ENCODE results near the gene SLC16A1.
"Not testable (repeated sequence)": the region's sequence is repeated elsewhere in the genome, so short reads cannot be mapped to it uniquely, and the experiment has no call there.

SLC16A1 gene, protein sequence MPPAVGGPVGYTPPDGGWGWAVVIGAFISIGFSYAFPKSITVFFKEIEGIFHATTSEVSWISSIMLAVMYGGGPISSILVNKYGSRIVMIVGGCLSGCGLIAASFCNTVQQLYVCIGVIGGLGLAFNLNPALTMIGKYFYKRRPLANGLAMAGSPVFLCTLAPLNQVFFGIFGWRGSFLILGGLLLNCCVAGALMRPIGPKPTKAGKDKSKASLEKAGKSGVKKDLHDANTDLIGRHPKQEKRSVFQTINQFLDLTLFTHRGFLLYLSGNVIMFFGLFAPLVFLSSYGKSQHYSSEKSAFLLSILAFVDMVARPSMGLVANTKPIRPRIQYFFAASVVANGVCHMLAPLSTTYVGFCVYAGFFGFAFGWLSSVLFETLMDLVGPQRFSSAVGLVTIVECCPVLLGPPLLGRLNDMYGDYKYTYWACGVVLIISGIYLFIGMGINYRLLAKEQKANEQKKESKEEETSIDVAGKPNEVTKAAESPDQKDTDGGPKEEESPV

DNA sequence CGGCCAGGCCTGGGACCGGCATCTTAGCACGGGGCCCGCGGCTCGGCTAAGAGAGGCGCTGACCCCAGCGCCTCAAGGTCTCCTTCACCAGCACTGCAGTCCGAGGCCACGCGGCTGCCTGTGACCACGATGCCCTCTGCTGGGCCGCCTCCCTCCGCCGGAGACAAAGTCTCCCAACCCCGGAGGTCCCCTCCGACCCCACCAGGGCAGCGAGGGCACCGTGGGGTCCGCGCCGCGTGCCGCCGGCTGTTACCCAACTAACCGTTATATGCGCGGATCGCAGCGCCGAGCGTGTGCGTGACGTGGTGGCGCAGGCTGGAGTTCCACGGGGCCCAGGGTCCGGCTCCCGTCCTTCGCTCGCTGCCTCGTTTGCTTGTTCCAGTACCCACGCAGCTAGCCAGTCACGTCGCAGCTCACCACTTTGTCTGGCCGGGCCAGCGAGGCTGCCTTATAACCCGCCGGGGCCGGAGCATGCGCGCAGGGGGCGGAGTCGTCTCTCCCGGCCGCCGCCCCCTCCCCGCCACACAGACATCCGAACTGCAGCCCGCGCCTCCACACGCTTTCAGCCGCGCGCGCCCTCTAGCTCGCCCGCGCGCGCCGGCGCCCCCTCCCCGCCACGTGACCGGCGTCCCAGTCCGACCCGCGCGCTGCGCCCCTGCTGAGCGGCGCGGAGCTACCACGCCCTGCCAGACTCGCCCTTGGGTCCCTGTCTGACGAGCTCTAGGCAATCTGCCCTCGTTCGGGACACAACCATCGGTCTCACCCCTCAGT lies at the start of gene SLC16A1:
Gene SLC16A1 (minus strand): TSS at position 424 of the 771 bp plus-strand sequence. CDS start 26,888 bp downstream, outside the sequence.
- peak; percentile 79 for DNase-seq (ENCODE audit: low read depth)

GRCh38 chr1:113003751-113004690 lies 48.0 kb upstream of the SLC16A1 start:
- no peak for DNase-seq (ENCODE audit: low read depth)

- no peak for DNase-seq (ENCODE audit: low read depth)
Observed at GRCh38 chr1:113002297-113002696, 46.3 kb upstream of the SLC16A1 start.

DNA sequence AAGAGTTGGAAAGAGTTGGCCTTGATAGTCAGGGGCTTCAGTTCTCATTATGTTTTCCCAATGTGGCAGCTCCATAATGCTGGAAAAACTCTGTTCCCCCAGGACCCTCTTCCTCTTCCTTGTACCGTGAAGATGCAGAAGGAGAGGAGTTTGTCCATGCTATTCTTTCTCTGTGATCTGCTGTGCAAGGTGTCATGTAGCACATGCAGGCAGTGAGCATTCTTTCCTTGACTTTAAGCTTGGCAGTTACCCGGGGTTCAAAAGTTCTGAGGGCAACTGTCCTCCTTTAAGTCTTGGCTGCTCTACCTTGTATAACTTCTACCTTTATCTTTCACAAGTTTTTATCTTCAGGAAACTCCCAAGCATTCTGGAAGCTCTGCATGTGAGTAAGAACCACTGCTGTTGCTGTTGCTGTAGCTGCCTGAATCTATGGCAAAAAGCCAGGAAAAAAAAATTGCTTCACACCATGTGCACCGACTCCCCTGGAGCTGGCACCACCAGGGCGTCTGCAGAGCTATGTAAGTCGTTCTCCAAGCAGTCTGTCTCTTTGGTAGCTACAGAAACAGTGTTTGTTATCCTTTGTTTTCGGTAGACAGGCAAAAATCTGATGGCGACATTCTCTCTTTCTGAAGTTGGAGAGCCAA lies 42.7 kb upstream of the SLC16A1 start:
- no peak for DNase-seq (ENCODE audit: low read depth)

DNA sequence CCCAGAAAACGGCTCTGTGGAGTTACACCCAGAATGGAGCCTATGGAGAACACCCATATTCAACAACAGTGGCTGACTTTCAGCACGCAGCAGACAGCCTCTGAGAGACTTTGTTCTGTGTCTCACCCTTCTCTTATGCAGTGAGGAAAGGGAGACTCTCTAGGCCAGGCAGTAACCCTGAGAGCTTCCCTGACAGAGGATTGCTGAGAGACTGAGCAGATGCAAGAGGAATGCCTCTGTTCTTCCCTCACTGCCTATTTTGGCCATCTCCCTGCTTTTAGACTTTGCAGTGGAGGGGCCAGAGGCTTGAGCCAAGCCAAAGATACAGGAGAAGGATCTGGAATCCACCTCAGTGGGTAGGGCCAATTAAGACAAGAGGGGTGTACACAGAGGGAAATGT lies 41.8 kb upstream of the SLC16A1 start:
- DNase-seq (ENCODE audit: low read depth), result no peak

GRCh38 chr1:112995890-112996289 lies 39.9 kb upstream of the SLC16A1 start:
- DNase-seq (ENCODE audit: low read depth), result no peak

DNA sequence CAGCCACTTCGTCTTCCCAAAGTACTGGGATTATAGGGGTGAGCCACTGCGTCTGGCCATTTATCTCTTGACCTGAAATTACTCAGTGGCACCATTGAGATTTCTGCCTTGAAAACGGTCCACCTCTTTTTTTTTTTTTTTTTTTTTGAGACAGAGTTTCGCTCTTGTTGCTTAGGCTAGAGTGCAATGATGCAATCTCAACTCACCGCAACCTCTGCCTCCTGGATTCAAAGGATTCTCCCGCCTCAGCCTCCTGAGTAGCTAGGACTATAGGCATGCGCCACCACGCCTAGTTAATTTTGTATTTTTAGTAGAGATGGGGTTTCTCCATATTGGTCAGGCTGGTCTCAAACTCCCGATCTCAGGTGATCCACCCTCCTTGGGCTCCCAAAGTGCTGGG lies 39.0 kb upstream of the SLC16A1 start:
- DNase-seq (ENCODE audit: low read depth), result not testable (repeated sequence)

- DNase-seq (ENCODE audit: low read depth), result no peak
Observed at GRCh38 chr1:112992780-112993179, 36.8 kb upstream of the SLC16A1 start.

DNA sequence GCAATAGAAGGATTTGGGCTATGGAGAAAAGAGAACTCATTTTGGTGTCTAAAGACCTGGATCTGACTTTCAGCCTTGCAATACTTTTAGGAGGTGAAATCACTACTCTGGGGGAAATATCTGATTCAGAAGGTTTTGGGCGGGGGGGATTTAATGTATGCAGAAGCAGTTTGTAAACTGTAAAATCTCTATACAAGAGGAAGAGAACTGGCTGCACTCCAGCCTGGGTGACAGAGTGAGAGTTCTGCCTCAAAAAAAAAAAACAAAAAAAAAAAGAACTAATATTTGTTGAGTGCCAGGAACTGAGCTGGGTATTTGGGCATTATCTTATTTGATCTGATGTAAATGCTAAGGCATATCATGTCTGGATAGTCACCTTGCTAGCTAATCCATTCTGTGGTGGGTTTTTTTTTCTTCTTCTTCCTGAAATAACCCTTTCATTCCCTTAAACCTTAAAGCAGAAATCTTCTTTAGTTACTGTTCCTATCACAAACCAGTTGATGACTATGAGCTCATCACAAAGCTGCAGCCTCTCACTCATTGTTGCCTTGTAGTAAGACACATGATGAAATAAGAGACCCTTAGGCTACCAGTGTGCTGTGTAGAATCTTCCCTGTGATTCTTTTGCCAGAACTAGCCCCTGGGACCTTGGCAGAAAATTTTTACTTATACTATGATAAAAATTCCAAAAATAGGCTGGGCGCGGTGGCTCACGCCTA lies 35.6 kb upstream of the SLC16A1 start:
- no peak for DNase-seq (ENCODE audit: low read depth)

- DNase-seq (ENCODE audit: low read depth), result no peak
Observed at GRCh38 chr1:112990271-112990670, 34.3 kb upstream of the SLC16A1 start.

- DNase-seq (ENCODE audit: low read depth), result no peak
Observed at GRCh38 chr1:112988367-112988766, 32.4 kb upstream of the SLC16A1 start.

DNA sequence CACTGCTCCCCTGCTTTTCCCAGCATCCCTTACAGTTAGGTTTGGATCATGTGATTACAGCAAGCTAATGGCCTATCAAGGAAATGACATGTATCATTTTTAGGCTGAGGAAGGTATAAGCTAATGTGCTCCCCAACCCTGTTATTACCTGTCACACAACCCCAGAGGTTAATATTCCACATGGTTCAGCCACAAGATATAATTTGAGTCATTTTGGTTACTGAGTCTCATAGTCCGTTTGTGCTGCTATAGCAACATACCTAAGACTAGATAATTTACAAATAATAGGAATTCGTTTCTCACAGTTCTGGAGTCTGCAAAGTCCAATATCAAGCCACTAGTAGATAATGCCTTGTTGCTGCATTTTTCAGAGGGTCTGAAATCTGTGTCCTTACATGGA lies 29.1 kb upstream of the SLC16A1 start:
- no peak for DNase-seq (ENCODE audit: low read depth)

DNA sequence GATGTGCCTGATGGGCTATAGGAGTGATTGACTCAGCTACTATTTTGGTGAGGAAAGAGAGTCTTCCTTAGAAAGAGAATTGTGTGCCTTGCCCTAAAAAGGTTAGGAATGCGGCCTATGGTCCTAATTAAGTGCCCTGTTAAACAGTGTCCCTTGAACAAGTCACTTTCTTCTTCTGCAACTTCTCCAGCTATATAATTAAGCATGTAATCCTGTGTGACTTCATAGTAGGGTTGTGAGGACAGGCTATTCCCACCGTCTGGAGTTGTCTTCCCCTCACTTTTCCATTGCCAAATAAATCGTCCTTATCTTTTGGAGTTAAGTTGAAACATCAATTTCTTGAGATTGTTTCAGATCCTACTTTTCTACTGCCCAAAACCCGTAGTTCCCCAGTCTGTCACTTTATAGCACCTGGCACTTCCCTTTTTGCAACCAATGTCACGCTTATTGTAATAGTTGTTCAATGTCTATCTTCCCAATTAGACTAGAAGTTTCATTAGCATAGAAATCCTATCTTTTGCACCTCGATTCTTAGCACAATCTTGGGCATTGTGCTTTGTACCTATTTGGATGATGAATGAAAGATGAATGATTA lies 27.6 kb upstream of the SLC16A1 start:
- no peak for DNase-seq (ENCODE audit: low read depth)

DNA sequence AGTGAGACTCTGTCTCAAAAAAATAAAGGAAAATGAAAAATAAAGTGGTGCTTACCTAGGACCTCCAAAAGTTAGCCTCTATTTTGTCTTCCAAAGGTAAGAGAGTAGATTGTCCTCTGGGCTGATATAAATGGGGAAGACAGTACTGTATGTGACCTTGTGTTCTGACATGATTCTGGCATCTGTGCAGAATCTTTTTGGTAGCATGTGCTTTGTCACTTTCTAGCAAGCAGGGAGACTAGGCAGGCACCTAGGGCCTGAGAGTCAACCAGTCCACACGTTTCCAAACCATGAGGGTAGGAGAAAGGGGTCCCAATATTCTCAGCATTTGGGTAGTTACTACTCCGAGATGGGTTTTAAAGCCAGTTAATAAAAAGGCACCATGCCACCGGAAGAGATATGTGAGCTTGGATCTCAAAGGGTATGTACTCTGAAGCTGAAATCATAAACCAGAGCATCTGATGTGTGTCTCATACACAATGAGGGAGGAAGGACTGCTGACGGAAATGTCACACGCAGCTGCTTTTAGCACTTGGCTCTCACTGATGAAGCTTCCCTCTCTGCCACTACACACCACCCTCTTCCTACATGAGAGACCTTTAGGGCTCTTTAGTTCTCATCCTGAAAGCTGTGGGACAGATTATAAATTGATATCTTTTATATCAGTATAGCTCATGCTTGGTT lies 27.0 kb upstream of the SLC16A1 start:
- DNase-seq (ENCODE audit: low read depth), result no peak

DNA sequence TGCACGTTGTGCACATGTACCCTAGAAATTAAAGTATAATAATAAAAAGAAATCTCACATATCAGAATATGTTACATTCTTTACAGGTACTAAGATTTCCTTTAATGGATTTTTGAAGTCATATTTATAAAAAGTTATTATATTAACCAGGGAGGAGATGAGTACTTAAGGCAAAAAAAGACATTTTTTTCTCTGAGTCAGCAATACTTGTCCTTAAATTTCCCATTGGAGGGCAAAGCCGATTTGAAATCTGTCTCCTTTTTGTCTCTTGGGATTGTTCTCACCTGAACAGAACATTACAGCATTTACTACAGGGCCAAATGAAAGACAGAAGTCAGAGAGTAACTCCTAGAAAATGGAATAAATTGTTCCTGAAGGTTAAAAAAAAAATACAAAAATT lies 26.3 kb upstream of the SLC16A1 start:
- DNase-seq (ENCODE audit: low read depth), result no peak

- not testable (repeated sequence) for DNase-seq (ENCODE audit: low read depth)
Observed at GRCh38 chr1:112981834-112982233, 25.8 kb upstream of the SLC16A1 start.

- DNase-seq (ENCODE audit: low read depth), result no peak
Observed at GRCh38 chr1:112981426-112981825, 25.4 kb upstream of the SLC16A1 start.

- no peak for DNase-seq (ENCODE audit: low read depth)
Observed at GRCh38 chr1:112975336-112975735, 19.3 kb upstream of the SLC16A1 start.

DNA sequence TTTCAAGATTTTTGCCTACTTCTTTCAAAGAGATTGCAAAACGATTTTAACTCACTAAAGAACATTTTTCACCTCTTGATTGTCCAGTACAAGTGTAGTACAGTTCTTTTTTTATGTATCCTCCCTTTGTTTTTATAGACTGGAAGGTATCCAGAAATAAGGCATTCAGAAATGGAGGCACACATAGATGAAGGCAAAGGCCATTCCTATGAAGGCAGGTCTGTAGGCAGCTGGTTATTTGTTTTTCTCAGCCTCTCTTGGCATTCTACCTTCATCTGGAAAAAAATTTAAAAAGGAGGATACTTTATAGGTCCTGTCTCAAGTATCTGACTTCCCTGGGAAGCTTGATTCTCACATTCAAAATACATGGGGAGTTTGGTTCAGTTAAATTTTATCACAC lies 18.6 kb upstream of the SLC16A1 start:
- DNase-seq (ENCODE audit: low read depth), result no peak

- DNase-seq (ENCODE audit: low read depth), result no peak
Observed at GRCh38 chr1:112973788-112974187, 17.8 kb upstream of the SLC16A1 start.

Data from HS-27A (cell line).